HepG2 (cell line): ENCODE results near the gene SH2D6. TPM values are rescaled to one million over a fixed set of nuclear protein-coding genes. Genes with fewer than 3 reads are reported as not detected.

Experiments used
- HOXA5 ChIP-seq: sonication (generic); formaldehyde crosslinking; IDR thresholded peaks from 2 replicates; pipeline ENCODE4 v1.4.0; 2020; ENCODE audit warnings: missing genetic modification reagents
- KDM3A ChIP-seq: IDR thresholded peaks from 2 replicates; pipeline ENCODE4 v1.6.1; 2018; ENCODE audit warnings: low read depth, missing compliant biosample characterization
- KLF13 ChIP-seq: sonication (generic); formaldehyde crosslinking; IDR thresholded peaks from 2 replicates; pipeline ENCODE4 v1.4.0; 2020; ENCODE audit warnings: mild to moderate bottlenecking, missing genetic modification reagents
- MAZ ChIP-seq, 2 experiments: sonication (generic) in 1 of 2; formaldehyde crosslinking in 1 of 2; IDR thresholded peaks; 2 replicates each; pipeline versions ENCODE4 v1.5.0 to v1.6.1; 2012 to 2020; ENCODE audit warnings: low read depth in 2 of 2, mild to moderate bottlenecking in 2 of 2, borderline replicate concordance in 1 of 2, improper control_type of control experiment in 1 of 2, low read length in 1 of 2, missing genetic modification reagents in 1 of 2, moderate library complexity in 1 of 2
- MXD4 ChIP-seq: IDR thresholded peaks from 2 replicates; pipeline ENCODE4 v1.6.1; 2016; ENCODE audit warnings: mild to moderate bottlenecking, missing biosample characterization, missing genetic modification reagents
- PCBP1 ChIP-seq: fragments of 200-400 bp; formaldehyde crosslinking; IDR thresholded peaks from 2 replicates; pipeline ENCODE4 v1.6.1; 2017; ENCODE audit warnings: mild to moderate bottlenecking, low read depth, low read length, borderline replicate concordance
- RBM22 ChIP-seq: fragments of 200-400 bp; formaldehyde crosslinking; optimal IDR thresholded peaks from 2 replicates; pipeline ENCODE3; 2017; ENCODE audit warnings: mild to moderate bottlenecking, low read length, moderate library complexity
- SAP130 ChIP-seq: IDR thresholded peaks from 2 replicates; pipeline ENCODE4 v1.6.1; 2016; ENCODE audit warnings: low read depth
- SETDB1 ChIP-seq: sonication (generic); formaldehyde crosslinking; IDR thresholded peaks from 2 replicates; pipeline ENCODE4 v1.5.1; 2020; ENCODE audit warnings: missing genetic modification reagents, mild to moderate bottlenecking, borderline replicate concordance
- SRSF1 ChIP-seq: fragments of 200-400 bp; formaldehyde crosslinking; optimal IDR thresholded peaks from 2 replicates; pipeline ENCODE3; 2017; ENCODE audit warnings: mild to moderate bottlenecking, low read depth, low read length, moderate library complexity
- THAP11 ChIP-seq: IDR thresholded peaks from 2 replicates; pipeline ENCODE4 v1.6.1; 2016; ENCODE audit warnings: missing biosample characterization, missing genetic modification reagents
- ZMYM3 ChIP-seq: sonication (generic); formaldehyde crosslinking; IDR thresholded peaks from 2 replicates; pipeline ENCODE4 v1.5.1; 2020; ENCODE audit warnings: mild to moderate bottlenecking, missing genetic modification reagents
- ZNF607 ChIP-seq: sonication (generic); formaldehyde crosslinking; IDR thresholded peaks from 2 replicates; pipeline ENCODE4 v1.5.1; 2020; ENCODE audit warnings: missing genetic modification reagents, mild to moderate bottlenecking, borderline replicate concordance
- ZNF761 ChIP-seq: sonication (generic); formaldehyde crosslinking; conservative IDR thresholded peaks from 2 replicates; pipeline ENCODE4 v1.4.0; 2020; ENCODE audit warnings: mild to moderate bottlenecking, missing genetic modification reagents
- polyA plus RNA-seq, 8 experiments: library from polyadenylated mRNA; depleted of rRNA in 3 of 8; stranded (reverse) in 7 of 8; unstranded in 1 of 8; fragments of >200 nt; fragmentation: Illumina TruSeq in 4 of 8; extraction: Trizol in 4 of 8; gene quantifications; 2 replicates each; pipeline versions ENCODE4 v1.2.1 to v1.2.3, GENCODE V29; 2011 to 2016; ENCODE audit warnings: low read depth in 4 of 8, missing spikeins in 1 of 8, mixed read lengths in 1 of 8; ENCODE audit not compliant: insufficient read depth in 1 of 8
- total RNA-seq, 5 experiments: library from RNA; depleted of rRNA; stranded (reverse); fragments of >200 nt; fragmentation: Illumina TruSeq; extraction: Trizol; gene quantifications; 2 replicates each; pipeline ENCODE4 v1.2.3, GENCODE V29; 2016; ENCODE audit warnings: low read depth in 1 of 5
- TF ChIP-seq, protein P1 (sequence below): IDR thresholded peaks from 2 replicates; pipeline ENCODE4 v1.6.1; 2016
- TF ChIP-seq, protein P2 (sequence below): IDR thresholded peaks from 2 replicates; pipeline ENCODE4 v1.6.1; 2016; ENCODE audit warnings: missing compliant biosample characterization, missing genetic modification reagents, borderline replicate concordance
- TF ChIP-seq, protein P3 (sequence below): sonication (generic); formaldehyde crosslinking; IDR thresholded peaks from 2 replicates; pipeline ENCODE4 v1.5.0; 2020; ENCODE audit warnings: mild to moderate bottlenecking, missing genetic modification reagents
- TF ChIP-seq, protein P4 (sequence below): fragments of 450-650 bp; IDR thresholded peaks from 2 replicates; pipeline ENCODE4 v1.6.1; 2016
- TF ChIP-seq, protein P5 (sequence below): sonication (generic); formaldehyde crosslinking; IDR thresholded peaks from 2 replicates; pipeline ENCODE4 v1.8.0; 2022; ENCODE audit warnings: low read depth, missing genetic modification reagents

The SH2D6 gene
- total and polyA plus RNA-seq, 2 of the 13 experiments (the other 11 are each of a cell fraction or from before 2014, with no cell fraction given), result 0.11 to 0.26 TPM

- TF ChIP-seq, protein P1, sequence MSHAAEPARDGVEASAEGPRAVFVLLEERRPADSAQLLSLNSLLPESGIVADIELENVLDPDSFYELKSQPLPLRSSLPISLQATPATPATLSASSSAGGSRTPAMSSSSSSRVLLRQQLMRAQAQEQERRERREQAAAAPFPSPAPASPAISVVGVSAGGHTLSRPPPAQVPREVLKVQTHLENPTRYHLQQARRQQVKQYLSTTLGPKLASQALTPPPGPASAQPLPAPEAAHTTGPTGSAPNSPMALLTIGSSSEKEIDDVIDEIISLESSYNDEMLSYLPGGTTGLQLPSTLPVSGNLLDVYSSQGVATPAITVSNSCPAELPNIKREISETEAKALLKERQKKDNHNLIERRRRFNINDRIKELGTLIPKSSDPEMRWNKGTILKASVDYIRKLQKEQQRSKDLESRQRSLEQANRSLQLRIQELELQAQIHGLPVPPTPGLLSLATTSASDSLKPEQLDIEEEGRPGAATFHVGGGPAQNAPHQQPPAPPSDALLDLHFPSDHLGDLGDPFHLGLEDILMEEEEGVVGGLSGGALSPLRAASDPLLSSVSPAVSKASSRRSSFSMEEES (CRISPR knock-in tag), result peak; percentile 70
- TF ChIP-seq, protein P2, sequence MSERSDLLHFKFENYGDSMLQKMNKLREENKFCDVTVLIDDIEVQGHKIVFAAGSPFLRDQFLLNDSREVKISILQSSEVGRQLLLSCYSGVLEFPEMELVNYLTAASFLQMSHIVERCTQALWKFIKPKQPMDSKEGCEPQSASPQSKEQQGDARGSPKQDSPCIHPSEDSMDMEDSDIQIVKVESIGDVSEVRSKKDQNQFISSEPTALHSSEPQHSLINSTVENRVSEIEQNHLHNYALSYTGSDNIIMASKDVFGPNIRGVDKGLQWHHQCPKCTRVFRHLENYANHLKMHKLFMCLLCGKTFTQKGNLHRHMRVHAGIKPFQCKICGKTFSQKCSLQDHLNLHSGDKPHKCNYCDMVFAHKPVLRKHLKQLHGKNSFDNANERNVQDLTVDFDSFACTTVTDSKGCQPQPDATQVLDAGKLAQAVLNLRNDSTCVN (CRISPR knock-in tag), result peak; percentile 26; the same call in 1 of the 2 replicates
- TF ChIP-seq MXD4 (no peak; the same call in 1 of the 2 replicates), RBM22 (no peak), HOXA5 (CRISPR knock-in tag) (peak; percentile 79), KDM3A (CRISPR knock-in tag) (peak; percentile 87), MAZ (IDR thresholded peaks at IDR 0.05; ENCODE audit: borderline replicate concordance, low read depth, low read length) (peak; percentile 85), MAZ (CRISPR knock-in tag; IDR thresholded peaks at IDR 0.05; ENCODE audit: low read depth) (peak; percentile 97), PCBP1 (peak; percentile 83; the same call in 1 of the 2 replicates), ZMYM3 (CRISPR knock-in tag) (0 out of 2 replicates have a peak, but pooled peaks have one; percentile 17), KLF13 (no peak; the same call in 1 of the 2 replicates), SETDB1 (CRISPR knock-in tag) (0 out of 2 replicates have a peak, but pooled peaks have one; percentile 67), SAP130 (CRISPR knock-in tag) (peak; percentile 85), THAP11 (CRISPR knock-in tag) (peak; percentile 98), ZNF607 (CRISPR knock-in tag) (peak; percentile 97), ZNF761 (CRISPR knock-in tag) (no peak), SRSF1 (peak; percentile 96)
- TF ChIP-seq, protein P3, sequence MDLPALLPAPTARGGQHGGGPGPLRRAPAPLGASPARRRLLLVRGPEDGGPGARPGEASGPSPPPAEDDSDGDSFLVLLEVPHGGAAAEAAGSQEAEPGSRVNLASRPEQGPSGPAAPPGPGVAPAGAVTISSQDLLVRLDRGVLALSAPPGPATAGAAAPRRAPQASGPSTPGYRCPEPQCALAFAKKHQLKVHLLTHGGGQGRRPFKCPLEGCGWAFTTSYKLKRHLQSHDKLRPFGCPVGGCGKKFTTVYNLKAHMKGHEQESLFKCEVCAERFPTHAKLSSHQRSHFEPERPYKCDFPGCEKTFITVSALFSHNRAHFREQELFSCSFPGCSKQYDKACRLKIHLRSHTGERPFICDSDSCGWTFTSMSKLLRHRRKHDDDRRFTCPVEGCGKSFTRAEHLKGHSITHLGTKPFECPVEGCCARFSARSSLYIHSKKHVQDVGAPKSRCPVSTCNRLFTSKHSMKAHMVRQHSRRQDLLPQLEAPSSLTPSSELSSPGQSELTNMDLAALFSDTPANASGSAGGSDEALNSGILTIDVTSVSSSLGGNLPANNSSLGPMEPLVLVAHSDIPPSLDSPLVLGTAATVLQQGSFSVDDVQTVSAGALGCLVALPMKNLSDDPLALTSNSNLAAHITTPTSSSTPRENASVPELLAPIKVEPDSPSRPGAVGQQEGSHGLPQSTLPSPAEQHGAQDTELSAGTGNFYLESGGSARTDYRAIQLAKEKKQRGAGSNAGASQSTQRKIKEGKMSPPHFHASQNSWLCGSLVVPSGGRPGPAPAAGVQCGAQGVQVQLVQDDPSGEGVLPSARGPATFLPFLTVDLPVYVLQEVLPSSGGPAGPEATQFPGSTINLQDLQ, result 0 out of 2 replicates have a peak, but pooled peaks have one; percentile 62
- TF ChIP-seq, protein P4, sequence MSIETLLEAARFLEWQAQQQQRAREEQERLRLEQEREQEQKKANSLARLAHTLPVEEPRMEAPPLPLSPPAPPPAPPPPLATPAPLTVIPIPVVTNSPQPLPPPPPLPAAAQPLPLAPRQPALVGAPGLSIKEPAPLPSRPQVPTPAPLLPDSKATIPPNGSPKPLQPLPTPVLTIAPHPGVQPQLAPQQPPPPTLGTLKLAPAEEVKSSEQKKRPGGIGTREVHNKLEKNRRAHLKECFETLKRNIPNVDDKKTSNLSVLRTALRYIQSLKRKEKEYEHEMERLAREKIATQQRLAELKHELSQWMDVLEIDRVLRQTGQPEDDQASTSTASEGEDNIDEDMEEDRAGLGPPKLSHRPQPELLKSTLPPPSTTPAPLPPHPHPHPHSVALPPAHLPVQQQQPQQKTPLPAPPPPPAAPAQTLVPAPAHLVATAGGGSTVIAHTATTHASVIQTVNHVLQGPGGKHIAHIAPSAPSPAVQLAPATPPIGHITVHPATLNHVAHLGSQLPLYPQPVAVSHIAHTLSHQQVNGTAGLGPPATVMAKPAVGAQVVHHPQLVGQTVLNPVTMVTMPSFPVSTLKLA, result peak; percentile 58
- TF ChIP-seq, protein P5, sequence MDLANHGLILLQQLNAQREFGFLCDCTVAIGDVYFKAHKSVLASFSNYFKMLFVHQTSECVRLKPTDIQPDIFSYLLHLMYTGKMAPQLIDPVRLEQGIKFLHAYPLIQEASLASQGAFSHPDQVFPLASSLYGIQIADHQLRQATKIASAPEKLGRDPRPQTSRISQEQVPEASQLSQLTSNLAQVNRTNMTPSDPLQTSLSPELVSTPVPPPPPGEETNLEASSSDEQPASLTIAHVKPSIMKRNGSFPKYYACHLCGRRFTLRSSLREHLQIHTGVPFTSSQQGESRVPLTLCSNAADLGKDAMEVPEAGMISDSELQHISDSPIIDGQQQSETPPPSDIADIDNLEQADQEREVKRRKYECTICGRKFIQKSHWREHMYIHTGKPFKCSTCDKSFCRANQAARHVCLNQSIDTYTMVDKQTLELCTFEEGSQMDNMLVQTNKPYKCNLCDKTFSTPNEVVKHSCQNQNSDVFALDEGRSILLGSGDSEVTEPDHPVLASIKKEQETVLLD (CRISPR knock-in tag), result no peak
Observed at GRCh38 chr2:85418132-85419008, at the start of gene SH2D6 (continued).
